22Rv1 (cell line): ENCODE measurements around the gene LRBA.

ENCODE experiments used
- CTCF ChIP-seq: fragments of 450-650 bp; IDR thresholded peaks from 2 replicates; pipeline ENCODE4 v1.5.1; 2017; ENCODE audit warnings: mild to moderate bottlenecking
- ZFX ChIP-seq: fragments of 450-650 bp; IDR thresholded peaks from 2 replicates; pipeline ENCODE4 v1.6.1; 2017; ENCODE audit warnings: antibody characterized with exemption, borderline replicate concordance

- no peak for TF ChIP-seq CTCF
- TF ChIP-seq ZFX: no peak
Measured at GRCh38 chr4:151031831-151032605, 16.9 kb upstream of the LRBA start.
